Lung (tissue), 12 donors: ENCODE measurements around the gene PXK. TPM values are rescaled to one million over a fixed set of nuclear protein-coding genes. Genes with fewer than 3 reads are reported as not detected.

Experiments
- ATAC-seq: fragments of 200-7000 bp; cut with Tn5 transposase; one replicate; pipeline ENCODE4 v1.9.1; 2020; ENCODE audit warnings: moderate number of reproducible peaks; ENCODE audit not compliant: insufficient read depth, low FRiP score
- DNase-seq, 3 donors: peaks; one replicate each; pipeline ENCODE4 v3.0.0-alpha.2; 2013 to 2017
- H3K27ac ChIP-seq, 2 donors: one replicate each; pipeline ENCODE4 v1.5.1; 2013; ENCODE audit warnings: mild to moderate bottlenecking in 2 of 2, moderate library complexity in 2 of 2, control low read depth in 1 of 2, inconsistent platforms in 1 of 2, low read depth in 1 of 2, low read length in 1 of 2
- H3K27me3 ChIP-seq, 3 donors: one replicate each; pipeline ENCODE4 v1.5.1; 2013; ENCODE audit warnings: low read length in 2 of 3; ENCODE audit not compliant: control insufficient read depth in 3 of 3, insufficient read depth in 3 of 3
- H3K36me3 ChIP-seq, 4 donors: one replicate each; pipeline ENCODE4 v1.5.1; 2013; ENCODE audit warnings: low read length in 4 of 4, mild to moderate bottlenecking in 1 of 4, moderate library complexity in 1 of 4; ENCODE audit not compliant: control insufficient read depth in 4 of 4, insufficient read depth in 4 of 4
- H3K4me1 ChIP-seq, 5 donors: one replicate each; pipeline ENCODE4 v1.5.1; 2013; ENCODE audit warnings: low read length in 5 of 5, mild to moderate bottlenecking in 2 of 5, moderate library complexity in 1 of 5; ENCODE audit not compliant: control insufficient read depth in 5 of 5, insufficient read depth in 5 of 5
- H3K4me3 ChIP-seq: one replicate; pipeline ENCODE4 v1.5.1; 2013; ENCODE audit warnings: mild to moderate bottlenecking, control low read depth, moderate library complexity
- H3K9ac ChIP-seq, 2 donors: one replicate each; pipeline ENCODE4 v1.5.1; 2013; ENCODE audit warnings: low read length in 2 of 2, control low read depth in 1 of 2; ENCODE audit not compliant: insufficient read depth in 1 of 2
- H3K9me3 ChIP-seq, 4 donors: one replicate each; pipeline ENCODE4 v1.5.1; 2013; ENCODE audit warnings: low read length in 3 of 4, mild to moderate bottlenecking in 1 of 4, moderate library complexity in 1 of 4; ENCODE audit not compliant: control insufficient read depth in 4 of 4, insufficient read depth in 3 of 4
- WGBS, 2 donors: extraction: QIAGEN DNeasy Blood & Tissue Kit; methylation state at CpG; one replicate each; pipeline ENCODE4 v1.1.7; 2013; 5-methylcytosine and 5-hydroxymethylcytosine counted together
- polyA plus RNA-seq, 2 donors: library from polyadenylated mRNA; stranded (reverse); fragments of 200-250 nt; gene quantifications; one replicate each; pipeline ENCODE4 v1.2.1, GENCODE V29; 2013
- total RNA-seq, 2 donors: library from RNA; depleted of rRNA in 1 of 2; stranded (reverse); fragments of >200 nt in 1 of 2; gene quantifications; one replicate each; pipeline ENCODE4 v1.2.1, GENCODE V29; 2014 to 2021
- TF ChIP-seq, protein P1 (sequence below): IDR thresholded peaks from 2 replicates; pipeline ENCODE4 v1.5.1; 2012; ENCODE audit warnings: mild to moderate bottlenecking; ENCODE audit errors: control extremely low read depth, extremely low read depth
- donor health status: control.
- donor health status: control.
- donor health status: Bipolar disorder and iron deficiency.
- donor health status: healthy.
- donor health status: DM: yes; HTN: yes; CAD: no.

PXK gene
- total and polyA plus RNA-seq, 4 donors: 6.0 to 41.7 (median 22.1) TPM

- no peak for DNase-seq
- 69 to 80% methylated on average over 2 of the region's 2 CpGs for WGBS, 2 donors
- no peaks in the 10 kb centered on the region for H3K27me3 ChIP-seq
- TF ChIP-seq, protein P1, sequence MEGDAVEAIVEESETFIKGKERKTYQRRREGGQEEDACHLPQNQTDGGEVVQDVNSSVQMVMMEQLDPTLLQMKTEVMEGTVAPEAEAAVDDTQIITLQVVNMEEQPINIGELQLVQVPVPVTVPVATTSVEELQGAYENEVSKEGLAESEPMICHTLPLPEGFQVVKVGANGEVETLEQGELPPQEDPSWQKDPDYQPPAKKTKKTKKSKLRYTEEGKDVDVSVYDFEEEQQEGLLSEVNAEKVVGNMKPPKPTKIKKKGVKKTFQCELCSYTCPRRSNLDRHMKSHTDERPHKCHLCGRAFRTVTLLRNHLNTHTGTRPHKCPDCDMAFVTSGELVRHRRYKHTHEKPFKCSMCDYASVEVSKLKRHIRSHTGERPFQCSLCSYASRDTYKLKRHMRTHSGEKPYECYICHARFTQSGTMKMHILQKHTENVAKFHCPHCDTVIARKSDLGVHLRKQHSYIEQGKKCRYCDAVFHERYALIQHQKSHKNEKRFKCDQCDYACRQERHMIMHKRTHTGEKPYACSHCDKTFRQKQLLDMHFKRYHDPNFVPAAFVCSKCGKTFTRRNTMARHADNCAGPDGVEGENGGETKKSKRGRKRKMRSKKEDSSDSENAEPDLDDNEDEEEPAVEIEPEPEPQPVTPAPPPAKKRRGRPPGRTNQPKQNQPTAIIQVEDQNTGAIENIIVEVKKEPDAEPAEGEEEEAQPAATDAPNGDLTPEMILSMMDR: no peak
- no peaks in the 10 kb centered on the region for H3K4me1 ChIP-seq
- no peaks in the 10 kb centered on the region for H3K9me3 ChIP-seq
- peaks cover 22 to 42% (median 29%) of the 10 kb centered on the region in 4 donors for H3K36me3 ChIP-seq
- no peak overlapping the region for H3K4me3 ChIP-seq
- ATAC-seq: no peak
- H3K27ac ChIP-seq: no peak overlapping the region
- no peak overlapping the region for H3K9ac ChIP-seq
These were observed 14.9 kb upstream of the PXK start for GRCh38 chr3:58317811-58318210.

DNA sequence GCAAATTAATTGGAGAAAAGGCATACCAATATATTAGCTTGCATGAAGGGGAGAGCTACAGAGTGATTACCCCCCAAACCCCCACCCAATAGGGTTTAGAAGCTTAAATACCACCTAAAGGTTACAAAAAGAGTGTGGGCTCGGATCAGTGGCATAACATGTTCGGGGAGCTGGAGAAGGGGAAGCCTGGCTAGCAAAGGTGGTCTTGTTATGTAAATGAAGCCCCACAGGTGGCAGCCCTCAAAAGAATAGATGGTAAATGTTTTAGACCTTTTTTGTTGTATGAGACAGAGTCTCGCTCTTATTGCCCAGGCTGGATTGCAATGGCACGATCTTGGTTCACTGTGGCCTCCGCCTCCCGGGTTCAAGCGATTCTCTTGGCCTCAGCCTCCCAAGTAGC lies 10.9 kb upstream of the PXK start:
- Histone ChIP-seq H3K9ac (no peak overlapping the region), H3K27me3 (no peaks in the 10 kb centered on the region), H3K4me1 (peaks cover 3 to 7% (median 6%) of the 10 kb centered on the region in 5 donors), H3K36me3 (peaks cover 9 to 20% (median 13%) of the 10 kb centered on the region in 4 donors), H3K9me3 (no peaks in the 10 kb centered on the region), H3K27ac (no peak overlapping the region), H3K4me3 (no peak overlapping the region)
- DNase-seq: no peak
- TF ChIP-seq, protein P1: no peak
- no peak for ATAC-seq
- WGBS, 2 donors: 95 to 96% methylated on average over 7 of the region's 7 CpGs

GRCh38 chr3:58322793-58323192 lies 9.9 kb upstream of the PXK start:
- H3K4me1 ChIP-seq: peaks cover 3 to 7% (median 6%) of the 10 kb centered on the region in 5 donors
- DNase-seq (no peak), ATAC-seq (no peak)
- peaks cover 3 to 10% (median 7%) of the 10 kb centered on the region in 4 donors for H3K36me3 ChIP-seq
- H3K27me3 ChIP-seq: no peaks in the 10 kb centered on the region
- H3K27ac ChIP-seq: no peak overlapping the region
- TF ChIP-seq, protein P1: no peak
- whole genome bisulfite sequencing, 2 donors: 81 to 87% methylated on average over 1 of the region's 1 CpG
- no peaks in the 10 kb centered on the region for H3K9me3 ChIP-seq
- no peak overlapping the region for H3K9ac ChIP-seq
- H3K4me3 ChIP-seq: no peak overlapping the region
